K562 (cell line): ENCODE data around the gene GDF7.

Experiments
- CTCF ChIP-seq, 3 experiments: IDR thresholded peaks in 2 of 3; conservative IDR thresholded peaks in 1 of 3; 2 replicates each; pipeline ENCODE4 v1.5.1; 2011 to 2012; ENCODE audit warnings: low read length in 3 of 3, mild to moderate bottlenecking in 3 of 3, control low read depth in 2 of 3, improper control_type of control experiment in 1 of 3, inconsistent platforms in 1 of 3, low read depth in 1 of 3, mixed read lengths in 1 of 3, moderate library complexity in 1 of 3; ENCODE audit not compliant: insufficient read depth in 2 of 3
- HDAC2 ChIP-seq: fragments of 450-650 bp; IDR thresholded peaks from 2 replicates; pipeline ENCODE4 v1.6.1; 2016; ENCODE audit warnings: mild to moderate bottlenecking
- JUN ChIP-seq, 2 experiments: sonication (generic) in 1 of 2; formaldehyde crosslinking in 1 of 2; IDR thresholded peaks; 2 replicates each; pipeline versions ENCODE4 v1.6.1 to v1.8.0; 2012 to 2022; ENCODE audit warnings: borderline replicate concordance in 2 of 2, mild to moderate bottlenecking in 2 of 2, improper control_type of control experiment in 1 of 2, low read depth in 1 of 2, low read length in 1 of 2, missing genetic modification reagents in 1 of 2

- TF ChIP-seq CTCF (IDR thresholded peaks at IDR 0.05 in 2 of 3, conservative IDR thresholded peaks at IDR 0.05 in 1 of 3; ENCODE audit: insufficient read depth in 2 of 3, low read depth in 1 of 3, low read length in 3 of 3) (no peak), JUN (IDR thresholded peaks at IDR 0.05; ENCODE audit: borderline replicate concordance, low read depth, low read length) (no peak), JUN (CRISPR knock-in tag; IDR thresholded peaks at IDR 0.05; ENCODE audit: borderline replicate concordance) (no peak), HDAC2 (no peak)
Measured at GRCh38 chr2:20622296-20622686, 44.7 kb upstream of the GDF7 start.
